Measurements from ENCODE around the gene NTNG1. TPM values are rescaled to one million over a fixed set of nuclear protein-coding genes. Genes with fewer than 3 reads are reported as not detected.

The NTNG1 gene
- total RNA-seq, 1 donor from 2014 or later = not detected

GRCh38 chr1:107433068-107433467, 292.2 kb downstream of the NTNG1 start:
- Histone ChIP-seq H3K9me3 (no peaks in the 10 kb centered on the region), H3K4me3 (no peak overlapping the region), H3K36me3 (no peaks in the 10 kb centered on the region), H3K27ac (no peak overlapping the region), H3K27me3 (no peaks in the 10 kb centered on the region), H3K4me1 (no peaks in the 10 kb centered on the region)
- DNase-seq (ENCODE audit: low spot score in 2 of 2) = no peak
- intact Hi-C loops (cut with DNase I) = no loop called here
- TF ChIP-seq, protein P1, sequence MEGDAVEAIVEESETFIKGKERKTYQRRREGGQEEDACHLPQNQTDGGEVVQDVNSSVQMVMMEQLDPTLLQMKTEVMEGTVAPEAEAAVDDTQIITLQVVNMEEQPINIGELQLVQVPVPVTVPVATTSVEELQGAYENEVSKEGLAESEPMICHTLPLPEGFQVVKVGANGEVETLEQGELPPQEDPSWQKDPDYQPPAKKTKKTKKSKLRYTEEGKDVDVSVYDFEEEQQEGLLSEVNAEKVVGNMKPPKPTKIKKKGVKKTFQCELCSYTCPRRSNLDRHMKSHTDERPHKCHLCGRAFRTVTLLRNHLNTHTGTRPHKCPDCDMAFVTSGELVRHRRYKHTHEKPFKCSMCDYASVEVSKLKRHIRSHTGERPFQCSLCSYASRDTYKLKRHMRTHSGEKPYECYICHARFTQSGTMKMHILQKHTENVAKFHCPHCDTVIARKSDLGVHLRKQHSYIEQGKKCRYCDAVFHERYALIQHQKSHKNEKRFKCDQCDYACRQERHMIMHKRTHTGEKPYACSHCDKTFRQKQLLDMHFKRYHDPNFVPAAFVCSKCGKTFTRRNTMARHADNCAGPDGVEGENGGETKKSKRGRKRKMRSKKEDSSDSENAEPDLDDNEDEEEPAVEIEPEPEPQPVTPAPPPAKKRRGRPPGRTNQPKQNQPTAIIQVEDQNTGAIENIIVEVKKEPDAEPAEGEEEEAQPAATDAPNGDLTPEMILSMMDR (IDR thresholded peaks at IDR 0.05) = no peak

DNA sequence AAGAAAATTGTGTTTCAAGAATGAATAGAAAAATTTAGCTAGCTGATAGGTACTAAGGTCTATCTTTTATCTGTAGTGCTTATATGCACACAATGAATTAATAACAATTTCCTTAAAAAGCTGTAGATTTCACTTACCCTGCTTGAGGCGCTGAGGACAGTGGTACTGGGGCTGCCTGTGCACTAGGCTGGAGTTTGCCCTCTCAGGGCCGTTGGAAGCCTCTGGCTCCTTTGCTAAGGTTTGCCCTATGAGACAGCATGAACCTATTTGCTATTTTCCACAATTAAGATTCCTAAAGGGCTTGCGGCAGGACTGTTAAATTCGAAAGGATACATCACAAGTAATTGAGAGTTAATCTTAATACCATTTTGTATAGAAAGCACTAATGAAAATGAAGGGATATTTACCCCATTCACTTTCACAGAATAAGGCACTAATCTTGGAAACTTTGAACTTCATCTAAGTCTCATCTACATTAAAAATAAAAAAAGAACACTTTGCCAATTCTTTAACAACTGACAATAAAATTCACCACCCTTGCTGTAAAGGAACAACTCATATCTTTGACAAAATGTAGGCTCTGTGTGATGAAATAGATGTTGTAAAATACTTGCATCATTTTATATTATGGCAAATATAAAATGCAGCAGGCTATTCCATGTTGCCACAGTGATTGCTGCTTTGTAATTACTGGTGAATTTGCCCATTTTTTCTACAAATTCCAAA, 293.0 kb downstream of the NTNG1 start:
- H3K27ac ChIP-seq = no peak overlapping the region
- H3K9me3 ChIP-seq = no peaks in the 10 kb centered on the region
- H3K36me3 ChIP-seq = no peaks in the 10 kb centered on the region
- H3K4me3 ChIP-seq = no peak overlapping the region
- intact Hi-C loops (cut with DNase I) = no loop called here
- H3K4me1 ChIP-seq = no peaks in the 10 kb centered on the region
- no peak for DNase-seq (ENCODE audit: low spot score in 2 of 2)
- TF ChIP-seq, protein P1 (IDR thresholded peaks at IDR 0.05) = no peak
- no peaks in the 10 kb centered on the region for H3K27me3 ChIP-seq

- DNase-seq (ENCODE audit: low spot score in 2 of 2) = no peak
- Histone ChIP-seq H3K9me3 (no peaks in the 10 kb centered on the region), H3K4me3 (no peak overlapping the region), H3K4me1 (no peaks in the 10 kb centered on the region), H3K27ac (no peak overlapping the region), H3K36me3 (no peaks in the 10 kb centered on the region), H3K27me3 (no peaks in the 10 kb centered on the region)
- TF ChIP-seq, protein P1 (IDR thresholded peaks at IDR 0.05) = no peak
- intact Hi-C loops (cut with DNase I) = no loop called here
Measured at GRCh38 chr1:107434361-107434693, 293.5 kb downstream of the NTNG1 start.

GRCh38 chr1:107436552-107437241, 295.9 kb downstream of the NTNG1 start:
- no peaks in the 10 kb centered on the region for H3K4me1 ChIP-seq
- no peak overlapping the region for H3K4me3 ChIP-seq
- H3K9me3 ChIP-seq = no peaks in the 10 kb centered on the region
- no peaks in the 10 kb centered on the region for H3K27me3 ChIP-seq
- DNase-seq (ENCODE audit: low spot score in 2 of 2) = no peak
- TF ChIP-seq, protein P1 (IDR thresholded peaks at IDR 0.05) = no peak
- H3K36me3 ChIP-seq = no peaks in the 10 kb centered on the region
- intact Hi-C loops (cut with DNase I) = no loop called here
- no peak overlapping the region for H3K27ac ChIP-seq

GRCh38 chr1:107439567-107439966, 298.7 kb downstream of the NTNG1 start:
- H3K27me3 ChIP-seq = no peaks in the 10 kb centered on the region
- H3K4me1 ChIP-seq = no peaks in the 10 kb centered on the region
- H3K9me3 ChIP-seq = no peaks in the 10 kb centered on the region
- DNase-seq (ENCODE audit: low spot score in 2 of 2) = no peak
- H3K27ac ChIP-seq = no peak overlapping the region
- no peak overlapping the region for H3K4me3 ChIP-seq
- TF ChIP-seq, protein P1 (IDR thresholded peaks at IDR 0.05) = no peak
- H3K36me3 ChIP-seq = no peaks in the 10 kb centered on the region
- intact Hi-C loops (cut with DNase I) = no loop called here

Data from ascending aorta (tissue), 2 donors.